MCF 10A (cell line): ENCODE data around the gene ALOX15B. TPM values are rescaled to one million over a fixed set of nuclear protein-coding genes. Genes with fewer than 3 reads are reported as not detected.
A peak's percentile ranks its signal among the peaks of the same experiment; 100 is the strongest.
"Not testable (repeated sequence)": the region's sequence is repeated elsewhere in the genome, so short reads cannot be mapped to it uniquely, and the experiment has no call there.

Source experiments
- BruUV-seq: library from RNA; stranded (reverse); fragments of 400-500 nt; replicated peaks from 2 replicates; lab custom pipeline; 2021; lab: Mats Ljungman, UMichigan
- CTCF ChIA-PET: fragments of 300-600 bp; sonication (Branson Sonifier 250); formaldehyde crosslinking; extraction: SDS; loops from one replicate; lab custom pipeline; 2021; ENCODE audit warnings: antibody characterized with exemption, inconsistent platforms; lab: Yijun Ruan, JAX
- POLR2A ChIA-PET: fragments of 300-600, 350-650 bp; sonication (Branson Sonifier 250); formaldehyde crosslinking; extraction: SDS; loops from one replicate; lab custom pipeline; 2020; ENCODE audit warnings: antibody characterized with exemption, inconsistent platforms; lab: Yijun Ruan, JAX
- DNase-seq: peaks from one replicate; pipeline ENCODE4 v3.0.0-alpha.2; 2018; ENCODE audit not compliant: unreplicated experiment
- H3K27ac Mint-ChIP-seq: one replicate; pipeline ENCODE4 v1.8.0; 2022; ENCODE audit warnings: mild to moderate bottlenecking, low read depth, mixed read lengths; ENCODE audit not compliant: unreplicated experiment
- H3K27me3 Mint-ChIP-seq: one replicate; pipeline ENCODE4 v1.8.0; 2022; ENCODE audit warnings: mixed read lengths; ENCODE audit not compliant: insufficient read depth, unreplicated experiment
- H3K36me3 Mint-ChIP-seq: one replicate; pipeline ENCODE4 v1.8.0; 2022; ENCODE audit warnings: mild to moderate bottlenecking, moderate library complexity, mixed read lengths; ENCODE audit not compliant: insufficient read depth, unreplicated experiment
- H3K4me1 Mint-ChIP-seq: one replicate; pipeline ENCODE4 v1.8.0; 2022; ENCODE audit warnings: mixed read lengths; ENCODE audit not compliant: insufficient read depth, unreplicated experiment
- H3K4me3 Mint-ChIP-seq: one replicate; pipeline ENCODE4 v1.8.0; 2022; ENCODE audit warnings: mild to moderate bottlenecking, moderate library complexity, mixed read lengths; ENCODE audit not compliant: unreplicated experiment
- H3K9me3 Mint-ChIP-seq: one replicate; pipeline ENCODE4 v1.8.0; 2022; ENCODE audit warnings: mixed read lengths; ENCODE audit not compliant: unreplicated experiment
- intact Hi-C: fragments of 100-400 bp; cut with micrococcal nuclease; formaldehyde crosslinking; loops from 2 replicates; pipeline ENCODE4 v1.14.1; 2022
- total RNA-seq: library from RNA; stranded (reverse); gene quantifications from 2 replicates; pipeline ENCODE4 v1.2.3, GENCODE V29; 2022
- TF ChIP-seq, protein P1 (sequence below): fragments of 200-600 bp; IDR thresholded peaks from one replicate; pipeline ENCODE4 v1.8.0; 2022; ENCODE audit warnings: antibody characterized with exemption, mild to moderate bottlenecking; ENCODE audit not compliant: unreplicated experiment

ALOX15B gene
- total RNA-seq, 1 experiment from 2014 or later, result 27.6 TPM

DNA sequence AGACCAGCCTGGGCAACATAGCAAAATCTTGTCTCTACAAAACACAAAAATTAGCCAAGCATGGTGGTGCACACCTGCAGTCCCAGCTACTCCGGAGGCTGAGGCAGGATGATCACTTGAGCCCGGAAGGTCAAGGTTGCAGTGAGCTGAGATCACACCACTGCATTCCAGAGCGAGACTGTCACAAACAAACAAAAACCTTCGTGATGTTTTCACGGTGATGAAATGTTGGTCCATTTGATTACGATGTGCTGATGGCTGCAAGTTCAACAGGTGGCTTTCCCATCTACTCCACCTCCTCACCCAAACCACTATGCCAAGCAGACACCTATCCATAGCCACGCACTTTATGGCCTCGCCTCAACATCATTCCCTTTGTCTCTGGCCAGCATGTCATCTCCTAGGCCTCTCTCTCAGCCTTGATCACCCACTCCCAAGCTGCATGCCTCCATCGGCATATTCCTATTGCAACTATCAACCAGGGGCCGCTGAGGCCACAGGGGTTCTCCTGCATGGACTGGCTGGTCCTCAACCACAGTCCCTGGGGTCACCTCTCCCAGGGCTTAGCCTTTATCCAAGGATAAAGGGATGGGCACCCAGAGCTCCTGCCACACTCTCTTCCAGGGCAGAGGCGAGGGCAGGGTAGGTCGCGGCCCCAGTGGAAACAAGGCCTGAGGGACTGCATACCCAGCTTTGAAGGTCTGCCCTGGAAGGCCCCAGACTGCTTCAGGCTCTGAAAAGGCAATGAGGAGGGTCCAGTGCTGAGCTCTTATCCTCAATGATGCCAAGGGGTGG, 17.1 kb upstream of the ALOX15B start:
- Mint-ChIP-seq H3K27ac (peak overlapping the region; percentile 95), H3K27me3 (no peaks in the 10 kb centered on the region), H3K4me3 (no peak overlapping the region), H3K4me1 (peaks cover 56% of the 10 kb centered on the region), H3K36me3 (no peaks in the 10 kb centered on the region), H3K9me3 (no peaks in the 10 kb centered on the region)
- intact Hi-C loops, result no loop called here
- DNase-seq, result no peak
- no TSS peak for BruUV-seq
- TF ChIP-seq, protein P1, sequence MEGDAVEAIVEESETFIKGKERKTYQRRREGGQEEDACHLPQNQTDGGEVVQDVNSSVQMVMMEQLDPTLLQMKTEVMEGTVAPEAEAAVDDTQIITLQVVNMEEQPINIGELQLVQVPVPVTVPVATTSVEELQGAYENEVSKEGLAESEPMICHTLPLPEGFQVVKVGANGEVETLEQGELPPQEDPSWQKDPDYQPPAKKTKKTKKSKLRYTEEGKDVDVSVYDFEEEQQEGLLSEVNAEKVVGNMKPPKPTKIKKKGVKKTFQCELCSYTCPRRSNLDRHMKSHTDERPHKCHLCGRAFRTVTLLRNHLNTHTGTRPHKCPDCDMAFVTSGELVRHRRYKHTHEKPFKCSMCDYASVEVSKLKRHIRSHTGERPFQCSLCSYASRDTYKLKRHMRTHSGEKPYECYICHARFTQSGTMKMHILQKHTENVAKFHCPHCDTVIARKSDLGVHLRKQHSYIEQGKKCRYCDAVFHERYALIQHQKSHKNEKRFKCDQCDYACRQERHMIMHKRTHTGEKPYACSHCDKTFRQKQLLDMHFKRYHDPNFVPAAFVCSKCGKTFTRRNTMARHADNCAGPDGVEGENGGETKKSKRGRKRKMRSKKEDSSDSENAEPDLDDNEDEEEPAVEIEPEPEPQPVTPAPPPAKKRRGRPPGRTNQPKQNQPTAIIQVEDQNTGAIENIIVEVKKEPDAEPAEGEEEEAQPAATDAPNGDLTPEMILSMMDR, result no peak
- POLR2A ChIA-PET, result interaction anchor here (0.7 to 6.4 kb wide), 5 partner anchors 19 to 226 kb away, joined by 3 to 155 read pairs (median 6); partner anchors contain the start of genes ALOX15B, CNTROB, CTC1 and TRAPPC1
- CTCF ChIA-PET, result interaction anchor here (0.8 to 11.4 kb wide), 6 partner anchors 10 to 178 kb away, joined by 4 to 167 read pairs (median 10); partner anchors contain the start of gene ALOX15B

DNA sequence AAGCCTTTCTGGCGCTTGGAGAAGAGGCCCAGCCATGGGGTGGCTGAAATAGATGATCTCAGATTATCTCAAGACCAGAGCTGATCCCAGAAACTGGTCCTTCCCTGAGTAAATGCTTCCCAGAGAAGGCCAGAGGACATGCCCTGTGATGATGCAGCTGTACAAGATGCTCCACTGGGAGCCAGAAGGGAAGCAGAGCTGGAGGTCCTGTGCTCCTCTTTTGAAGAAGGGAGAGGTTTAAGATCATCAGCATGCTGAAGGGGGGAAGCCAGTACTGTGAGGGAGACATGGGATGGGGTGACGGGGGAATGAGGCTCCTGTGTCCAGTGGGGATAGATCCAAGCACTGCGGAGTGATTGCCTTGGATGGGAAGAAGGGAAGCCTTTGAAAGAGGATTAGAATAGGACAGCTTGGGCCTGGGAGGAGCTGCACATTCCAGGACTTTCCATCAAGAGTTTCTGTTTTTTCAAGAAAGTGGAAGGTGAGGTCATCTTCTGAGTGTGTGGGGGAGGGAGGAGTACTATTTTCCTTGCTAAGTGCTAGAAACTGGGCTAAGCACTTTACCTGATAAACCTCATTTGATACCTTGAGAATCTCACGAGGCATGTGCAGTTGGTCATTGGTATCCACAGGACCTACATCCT, 16.4 kb upstream of the ALOX15B start:
- no TSS peak for BruUV-seq
- H3K4me1 Mint-ChIP-seq, result peaks cover 48% of the 10 kb centered on the region
- intact Hi-C loops, result no loop called here
- no peaks in the 10 kb centered on the region for H3K36me3 Mint-ChIP-seq
- H3K27ac Mint-ChIP-seq, result peak overlapping the region; percentile 44
- TF ChIP-seq, protein P1, result no peak
- no peaks in the 10 kb centered on the region for H3K9me3 Mint-ChIP-seq
- ChIA-PET POLR2A (interaction anchor here (1.6 kb wide), 1 partner anchor 19 kb away, joined by 6 read pairs; no protein-coding TSS in a partner anchor), CTCF (interaction anchor here (0.8 to 11.4 kb wide), 5 partner anchors 13 to 179 kb away, joined by 4 to 167 read pairs (median 7); partner anchors contain the start of gene ALOX15B)
- H3K4me3 Mint-ChIP-seq, result no peak overlapping the region
- DNase-seq, result no peak
- no peaks in the 10 kb centered on the region for H3K27me3 Mint-ChIP-seq

DNA sequence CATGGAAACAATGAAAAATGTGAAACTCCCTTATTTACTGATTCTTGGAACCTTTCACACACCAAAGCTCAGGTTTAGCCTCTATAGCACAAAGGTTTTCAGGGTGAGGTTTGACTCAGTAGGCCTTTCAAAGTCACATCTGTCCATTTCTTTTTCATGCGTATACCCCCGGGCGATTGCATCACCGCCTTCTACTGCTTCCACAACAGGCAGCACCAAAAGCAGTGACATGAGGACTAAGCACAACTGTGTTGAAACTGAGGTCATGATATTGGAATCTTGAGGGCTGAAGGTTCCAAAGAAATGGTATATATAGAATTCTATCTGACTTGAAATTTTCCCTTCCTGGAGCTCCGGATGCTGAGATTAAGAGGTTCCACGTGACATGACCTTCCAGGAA, 14.7 kb upstream of the ALOX15B start:
- H3K36me3 Mint-ChIP-seq, H3K27me3 Mint-ChIP-seq, BruUV-seq, H3K9me3 Mint-ChIP-seq, intact Hi-C loops, H3K4me3 Mint-ChIP-seq: not testable (repeated sequence)
- ChIA-PET POLR2A (interaction anchor here (1.2 to 2.8 kb wide), 3 partner anchors 10 to 16 kb away, joined by 3 to 14 read pairs (median 5); no protein-coding TSS in a partner anchor), CTCF (interaction anchor here (1.2 to 11.4 kb wide), 3 partner anchors 15 to 35 kb away, joined by 5 to 167 read pairs (median 6); partner anchors contain the start of gene ALOX15B)
- peaks cover 45% of the 10 kb centered on the region for H3K4me1 Mint-ChIP-seq
- peak overlapping the region; percentile 27 for H3K27ac Mint-ChIP-seq
- DNase-seq, result peak; percentile 82

DNA sequence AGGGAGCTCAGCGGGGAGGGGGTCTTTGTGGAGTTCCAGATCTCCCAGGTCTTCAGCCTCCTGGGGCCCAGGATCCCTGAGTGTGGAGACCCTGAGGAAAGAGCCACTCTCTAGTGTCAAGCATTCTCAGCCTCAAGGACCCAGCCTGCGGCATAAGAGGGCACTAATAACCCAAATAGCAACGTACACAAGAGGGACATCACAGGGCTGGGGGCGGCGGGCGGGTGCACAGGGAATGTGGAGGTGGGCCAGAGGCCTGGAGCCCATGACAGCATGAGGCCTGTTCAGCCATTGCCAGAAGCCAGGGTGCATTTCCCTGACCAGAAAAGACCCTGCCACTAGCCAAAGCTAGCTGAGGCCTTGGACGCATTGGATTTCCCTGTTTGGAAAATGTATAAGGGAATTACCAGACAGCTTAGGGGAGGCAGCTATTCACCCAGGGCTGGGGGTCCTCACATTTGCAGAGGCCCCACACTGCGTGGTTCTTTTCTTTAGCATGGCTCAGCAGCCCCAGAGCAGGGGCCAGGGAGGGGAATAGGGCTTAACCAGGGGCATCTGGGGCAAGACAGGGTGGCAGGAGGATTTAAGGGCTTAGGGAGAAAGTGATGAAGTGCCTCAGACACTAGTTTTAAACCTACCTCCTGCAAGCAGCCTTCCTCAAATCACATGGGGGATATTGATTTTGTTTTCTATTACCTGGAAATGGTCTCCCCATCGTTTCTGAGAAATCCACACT, 13.5 kb upstream of the ALOX15B start:
- Mint-ChIP-seq H3K36me3 (no peaks in the 10 kb centered on the region), H3K4me3 (no peak overlapping the region), H3K27ac (no peak overlapping the region), H3K27me3 (no peaks in the 10 kb centered on the region), H3K4me1 (peaks cover 39% of the 10 kb centered on the region), H3K9me3 (no peaks in the 10 kb centered on the region)
- ChIA-PET POLR2A (interaction anchor here (0.6 to 2.8 kb wide), 5 partner anchors 9 to 51 kb away, joined by 3 to 14 read pairs (median 3); no protein-coding TSS in a partner anchor), CTCF (interaction anchor here (0.6 to 11.4 kb wide), 5 partner anchors 15 to 282 kb away, joined by 3 to 167 read pairs (median 5); partner anchors contain the start of gene ALOX15B)
- TF ChIP-seq, protein P1, result no peak
- intact Hi-C loops, result no loop called here
- no TSS peak for BruUV-seq
- no peak for DNase-seq
